Middle frontal gyrus (tissue), 1 donor: ENCODE measurements around the gene BAIAP2L2.
"Not testable (repeated sequence)": the region's sequence is repeated elsewhere in the genome, so short reads cannot be mapped to it uniquely, and the experiment has no call there.

Experiments used
- DNase-seq: peaks from one replicate; pipeline ENCODE4 v3.0.0-alpha.2; 2015; ENCODE audit warnings: low spot score; ENCODE audit errors: extremely low spot score

BAIAP2L2 gene

DNA sequence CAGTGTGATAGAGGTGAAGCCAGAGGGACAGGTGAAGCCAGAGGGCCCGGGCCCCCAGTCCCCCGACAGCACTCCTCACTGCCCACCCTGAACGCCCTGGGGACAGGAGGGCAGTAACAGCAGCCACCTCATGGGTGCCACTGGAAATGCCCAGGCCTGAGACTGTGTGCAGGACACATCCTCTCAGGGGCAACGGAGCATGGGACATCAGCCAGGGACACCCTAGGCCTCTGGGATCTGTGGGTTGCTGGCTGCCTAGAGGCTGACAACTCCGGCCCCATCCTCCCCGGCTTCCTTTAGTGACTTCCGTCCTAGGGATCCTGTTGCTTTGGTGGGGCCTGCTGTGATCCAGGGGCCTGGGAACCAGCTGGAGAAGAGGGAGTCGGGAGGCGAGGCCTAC is 17.4 kb upstream of the BAIAP2L2 start:
- DNase-seq, result no peak

DNA sequence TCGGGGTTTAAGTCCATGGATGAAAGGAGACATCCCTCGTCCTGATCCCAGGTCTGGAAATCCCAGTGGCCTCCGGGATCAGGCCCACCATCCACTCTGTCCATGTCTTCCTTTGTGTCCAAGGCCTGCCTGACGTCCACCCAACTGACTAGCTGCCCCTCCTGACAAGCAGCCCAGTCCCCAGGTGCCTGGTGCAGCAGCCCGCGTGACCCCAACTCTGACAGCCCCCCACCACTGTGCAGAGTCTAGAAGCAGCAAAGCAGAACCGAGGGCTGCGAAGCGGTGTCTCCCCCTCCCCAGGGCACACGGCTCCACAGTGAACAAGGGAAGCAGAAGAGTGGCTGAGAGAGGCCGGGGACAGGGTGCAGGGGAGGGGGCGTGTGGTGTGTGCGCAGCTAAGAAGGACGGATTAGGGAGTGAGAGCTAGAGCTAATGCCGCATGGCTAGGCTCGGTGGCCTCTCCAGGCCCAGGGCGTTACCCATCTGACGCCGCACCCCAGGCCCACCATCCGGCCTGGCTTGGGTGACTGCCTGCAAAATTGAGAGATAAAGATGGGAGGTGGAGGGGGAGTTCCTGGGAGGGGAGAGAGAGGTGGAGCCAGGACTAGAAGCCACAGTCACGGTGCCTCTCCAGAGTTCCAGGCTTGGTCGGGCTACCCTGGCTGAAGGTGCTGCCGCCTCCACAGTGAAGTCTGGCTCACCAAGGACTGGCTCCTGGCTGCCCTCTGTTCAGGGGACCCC is 16.6 kb upstream of the BAIAP2L2 start:
- no peak for DNase-seq

DNA sequence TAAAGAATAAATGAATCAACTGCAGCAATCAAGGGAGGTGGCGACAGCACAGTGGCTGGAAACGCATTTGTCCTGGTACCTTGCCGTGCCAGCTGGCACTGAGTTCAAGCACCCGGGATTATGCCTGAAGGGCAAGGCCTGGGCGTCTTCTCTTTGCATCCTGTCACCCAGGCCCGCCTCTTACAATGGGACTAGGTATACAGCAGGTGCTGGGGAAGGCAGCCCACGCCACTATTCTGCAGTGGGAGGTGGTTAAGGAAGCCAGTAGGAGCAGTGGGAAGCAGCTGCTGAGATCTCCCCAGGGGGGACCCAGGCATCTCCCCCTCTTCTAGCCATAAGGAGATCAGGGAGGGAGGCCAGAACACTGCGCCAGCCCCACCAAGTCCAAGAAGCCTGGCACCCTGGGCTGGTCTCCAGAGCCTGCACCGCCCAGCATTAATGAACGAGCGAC is 15.3 kb upstream of the BAIAP2L2 start:
- no peak for DNase-seq

DNA sequence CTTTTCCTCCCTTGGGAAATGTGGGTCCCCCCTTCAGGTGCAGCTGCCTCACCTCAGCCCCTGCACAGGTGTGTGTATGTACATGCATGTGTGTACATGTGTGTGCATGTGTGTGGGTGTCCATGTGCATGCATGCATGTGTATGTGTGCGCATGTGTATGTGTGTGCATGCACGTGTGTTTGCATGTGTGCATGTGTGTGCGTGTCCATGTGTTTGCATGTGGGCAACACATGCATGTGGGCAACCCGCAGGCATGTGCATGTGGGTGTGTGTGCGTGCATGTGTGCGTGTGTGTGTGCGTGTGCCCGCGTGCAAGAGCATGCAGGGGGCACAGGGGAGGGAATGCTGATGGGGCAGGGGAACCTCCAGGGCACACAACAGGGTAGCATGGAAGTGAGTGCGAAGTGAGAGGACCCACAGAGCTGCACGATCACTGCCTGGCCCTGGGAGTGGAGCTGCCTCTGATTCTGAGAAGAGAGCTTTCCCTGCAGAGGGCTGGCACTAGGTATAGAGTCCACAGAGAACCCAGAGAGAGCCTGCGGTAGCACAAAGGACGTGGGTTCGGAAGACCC is 14.6 kb upstream of the BAIAP2L2 start:
- DNase-seq, result no peak

DNA sequence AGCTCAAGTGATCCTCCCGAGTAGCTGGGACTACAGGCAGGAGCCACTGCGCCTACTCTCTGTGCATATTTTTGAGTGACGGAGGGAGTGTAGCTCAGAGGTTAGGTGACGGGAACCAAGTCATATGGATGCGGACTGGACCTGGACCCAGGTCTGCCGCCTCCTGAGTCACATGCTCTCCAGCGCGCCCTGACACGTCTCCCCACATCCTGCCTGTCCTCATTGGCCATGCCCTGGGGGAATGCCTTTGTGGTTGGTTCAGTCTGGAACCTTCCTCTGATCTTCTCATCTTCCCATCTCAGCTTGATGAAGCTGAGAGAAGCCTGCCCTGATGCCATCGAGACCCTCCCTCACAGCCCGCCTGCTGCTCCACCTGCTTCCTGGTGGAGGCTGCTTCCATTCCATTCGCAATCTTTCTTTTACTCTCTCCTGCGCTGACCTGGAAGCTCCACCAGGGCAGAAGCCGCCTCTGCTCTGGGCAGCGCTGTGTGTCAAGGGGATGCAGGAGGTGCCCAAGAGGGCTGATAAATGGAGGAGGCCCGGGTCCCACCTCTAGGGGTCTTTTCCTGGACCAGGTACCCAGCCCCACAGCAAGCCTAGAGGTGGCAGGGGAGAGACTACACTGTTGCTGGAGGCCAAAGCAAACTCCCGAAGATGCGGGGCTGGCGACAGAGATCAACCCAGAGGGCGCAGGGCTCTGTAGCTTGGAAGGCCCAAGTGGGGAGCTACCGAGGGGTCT is 13.9 kb upstream of the BAIAP2L2 start:
- no peak for DNase-seq

DNA sequence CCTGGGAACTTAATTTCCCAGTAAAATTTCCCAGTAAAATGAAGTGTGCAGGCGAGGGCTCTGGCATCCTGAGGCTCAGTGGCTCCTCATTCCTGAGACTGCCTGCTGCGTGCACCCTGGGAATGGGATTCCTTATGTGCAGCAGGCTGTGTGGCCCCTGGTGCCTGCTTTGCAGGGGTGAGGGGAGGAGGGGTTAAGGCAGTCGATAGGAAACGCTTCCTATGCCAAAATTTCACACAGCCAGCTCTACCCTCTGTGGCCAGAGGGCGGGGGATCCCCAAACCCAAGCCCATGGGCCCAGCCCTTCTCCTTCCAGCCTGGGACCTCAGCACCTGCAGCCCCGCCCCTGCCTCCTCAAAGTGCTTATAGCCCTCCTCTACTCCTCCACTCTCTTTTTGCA is 12.1 kb upstream of the BAIAP2L2 start:
- no peak for DNase-seq

DNA sequence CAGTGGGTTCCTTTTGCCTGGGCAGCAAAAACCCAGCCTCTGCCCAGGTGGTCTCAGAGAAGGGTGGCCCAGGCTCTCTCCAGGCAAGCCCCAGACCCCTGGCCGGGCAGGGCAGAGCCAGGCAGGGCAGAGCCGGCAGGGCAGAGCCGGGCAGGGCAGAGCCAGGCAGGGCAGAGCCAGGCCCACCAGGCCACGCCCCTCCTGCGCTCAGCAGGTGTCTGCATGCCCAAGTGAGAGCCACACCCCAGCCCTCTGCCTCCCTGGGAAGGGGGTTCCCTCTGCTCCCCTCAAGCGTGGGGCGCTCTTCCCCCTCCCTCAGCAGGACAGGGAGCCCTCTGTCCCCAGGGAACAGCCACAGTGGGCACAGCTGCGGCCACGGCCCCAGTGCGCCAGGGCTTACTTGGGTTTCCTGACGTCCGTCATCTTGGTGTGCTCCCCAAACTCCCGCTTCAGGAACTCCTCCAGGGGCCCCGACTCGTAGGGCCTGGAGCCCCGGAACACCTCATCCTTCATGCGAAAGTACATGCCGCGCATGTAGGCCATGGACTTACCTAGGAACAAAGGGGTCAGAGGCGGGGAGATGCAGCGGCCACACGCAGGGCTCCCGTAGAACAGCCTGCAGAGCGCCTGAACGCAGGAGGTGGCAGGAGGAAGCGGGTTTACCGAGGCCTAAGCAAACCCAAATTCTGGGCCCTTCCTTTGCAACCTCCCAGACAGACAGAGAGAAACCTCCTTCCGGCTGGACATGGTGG is 10.1 kb upstream of the BAIAP2L2 start:
- DNase-seq, result no peak

DNA sequence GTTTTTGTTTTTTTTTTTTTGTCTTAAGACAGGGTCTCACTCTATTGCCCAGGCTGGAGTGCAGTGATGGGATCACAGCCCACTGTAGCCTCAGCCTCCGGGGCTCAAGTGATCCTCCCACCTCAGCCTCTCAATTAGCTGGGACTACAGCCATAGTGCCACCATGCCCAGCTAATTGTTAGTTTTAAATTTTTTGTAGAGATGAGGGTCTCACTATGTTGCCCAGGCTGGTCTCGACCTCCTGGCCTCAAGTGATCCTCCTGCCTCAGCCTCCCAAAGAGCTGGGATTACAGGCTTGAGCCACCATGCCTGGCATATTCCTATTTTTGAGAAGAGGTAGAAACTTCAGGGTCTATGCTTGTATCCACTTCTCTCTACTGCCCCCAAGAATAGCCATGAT is 8.3 kb upstream of the BAIAP2L2 start:
- DNase-seq, result not testable (repeated sequence)

DNA sequence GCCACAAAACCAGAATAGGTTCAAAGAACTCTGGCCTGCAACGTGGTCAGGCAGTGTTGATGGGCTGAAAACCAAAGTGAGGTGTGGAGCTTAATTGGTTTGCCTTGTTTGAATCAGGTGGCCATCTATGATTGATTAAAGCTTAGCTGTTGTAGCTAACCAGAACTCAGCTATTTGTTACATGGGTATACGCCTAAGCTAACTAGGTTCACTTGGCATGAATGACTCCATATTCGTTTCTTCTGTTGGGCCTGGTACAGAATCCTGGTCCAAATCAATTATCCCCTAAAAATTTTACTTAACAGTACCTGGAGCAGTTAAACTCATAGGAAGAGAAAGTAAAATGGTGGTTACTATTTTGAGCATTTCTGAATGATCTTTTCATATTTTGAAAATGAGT is 7.7 kb upstream of the BAIAP2L2 start:
- DNase-seq, result no peak

DNA sequence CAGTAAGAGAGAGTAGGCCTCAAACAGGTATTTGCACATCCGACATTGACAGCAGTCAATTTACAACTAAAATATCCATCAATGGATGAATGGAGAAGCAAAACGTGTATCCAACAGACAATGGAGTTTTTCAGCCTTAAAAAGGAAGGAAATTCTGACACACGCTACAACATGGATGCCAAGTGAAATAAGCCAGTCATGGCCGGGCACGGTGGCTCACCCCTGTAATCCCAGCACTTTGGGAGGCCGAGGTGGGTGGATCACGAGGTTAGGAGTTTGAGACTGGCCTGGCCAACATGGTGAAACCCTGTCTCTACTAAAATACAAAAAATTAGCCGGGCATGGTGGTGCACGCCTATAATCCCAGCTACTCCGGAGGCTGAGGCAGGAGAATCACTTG is 7.1 kb upstream of the BAIAP2L2 start:
- DNase-seq, result not testable (repeated sequence)

DNA sequence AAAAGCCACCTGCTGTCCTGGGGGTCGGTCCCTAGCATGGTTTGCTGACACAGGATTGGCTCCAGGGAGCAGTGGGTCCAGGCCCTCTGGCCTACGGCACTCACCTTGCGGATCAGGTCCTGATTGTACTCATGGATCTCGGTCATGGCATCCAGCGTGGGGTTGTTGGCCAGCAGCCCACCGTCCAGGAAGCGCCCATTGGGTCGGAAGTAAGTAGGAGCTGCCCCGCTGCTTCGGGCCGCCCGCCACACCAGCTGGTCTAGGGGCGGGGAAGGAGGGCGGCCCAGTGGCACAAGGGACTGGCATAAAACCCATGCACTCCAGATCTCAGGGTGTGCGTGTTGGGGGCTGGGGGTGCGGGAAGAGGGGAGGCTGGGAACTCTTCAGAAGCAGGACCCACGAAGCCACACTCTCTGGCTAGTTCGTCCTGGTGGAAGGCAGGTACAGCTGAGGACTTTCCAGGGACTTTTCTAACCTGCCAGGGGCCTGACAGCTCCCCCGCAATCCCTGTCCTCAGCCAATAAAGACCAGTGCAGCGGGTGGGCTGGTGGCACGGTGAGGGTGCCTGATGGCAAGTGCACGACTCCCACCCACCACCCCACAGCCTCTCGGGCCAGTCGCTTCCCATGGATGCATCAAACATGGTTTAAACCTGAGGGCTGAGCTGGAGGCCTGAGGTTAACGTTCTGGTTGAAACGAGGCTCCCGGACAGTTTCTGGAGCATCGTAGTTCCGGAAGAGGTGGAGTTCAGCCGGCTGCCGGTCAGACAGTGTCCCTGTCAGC is 5.1 kb upstream of the BAIAP2L2 start:
- no peak for DNase-seq

DNA sequence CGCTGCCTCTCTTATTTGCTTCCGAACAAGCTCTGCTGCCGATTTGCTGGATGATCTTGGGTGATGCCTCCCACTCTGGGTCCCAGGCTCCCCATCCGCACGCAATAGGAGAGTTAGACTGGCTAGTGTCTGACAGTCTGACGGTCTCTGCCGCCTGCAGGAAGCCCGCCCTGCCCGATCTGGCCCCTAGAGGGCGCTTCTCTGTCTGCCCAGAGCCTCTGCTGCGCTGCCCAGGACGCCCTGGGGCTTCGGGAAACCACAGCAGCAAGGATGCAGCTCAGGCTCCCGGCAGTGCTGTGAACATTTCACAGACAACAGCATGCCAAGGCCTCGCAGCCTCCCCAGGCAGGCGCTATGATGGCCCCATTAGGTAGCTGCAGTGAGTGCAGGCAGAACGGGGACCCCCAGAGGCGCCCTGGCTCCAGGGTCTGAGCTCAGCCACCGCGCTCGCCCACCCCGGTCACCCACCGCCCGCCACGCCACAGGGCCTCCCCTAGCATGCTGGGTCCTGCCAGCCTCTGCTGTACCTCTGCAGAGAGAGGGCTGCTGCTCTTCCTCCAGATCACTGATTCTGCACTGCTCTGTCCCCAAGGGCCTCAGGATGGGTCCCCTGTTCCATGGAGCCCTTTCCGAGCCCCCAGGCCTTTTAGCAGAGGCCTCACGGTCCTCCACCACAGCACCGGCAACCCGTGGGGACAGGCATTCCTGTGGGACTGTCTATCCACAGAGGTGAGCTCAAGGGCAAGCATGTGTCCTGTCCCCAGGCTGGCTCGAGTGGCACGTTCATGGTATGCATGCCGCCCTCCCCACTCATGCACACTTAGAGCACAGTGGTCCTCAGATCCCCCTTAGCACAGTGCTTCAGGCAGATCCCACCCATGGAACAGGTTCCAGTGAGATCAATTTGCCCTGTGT is 4.3 kb upstream of the BAIAP2L2 start:
- DNase-seq, result peak; percentile 69

DNA sequence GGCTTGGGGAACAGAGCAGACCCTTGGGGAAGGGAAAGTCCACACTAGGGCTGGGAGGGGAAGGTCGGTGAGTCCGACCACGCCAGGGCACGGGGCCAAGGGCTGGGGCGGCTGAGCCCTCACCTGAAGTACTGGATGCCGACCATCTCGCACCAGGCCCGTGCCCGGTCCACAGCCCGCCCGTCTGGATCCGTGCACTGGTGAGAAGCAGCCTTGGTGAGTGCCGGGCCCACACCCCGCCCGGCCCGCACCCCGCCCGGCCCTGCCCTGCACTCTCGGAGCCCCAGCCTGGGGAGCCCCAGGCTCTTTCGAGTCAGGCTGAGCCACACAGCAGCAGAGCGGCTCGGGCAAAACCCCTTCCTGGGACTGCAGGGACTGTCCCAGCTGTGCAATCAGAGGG is 1.9 kb upstream of the BAIAP2L2 start:
- no peak for DNase-seq

DNA sequence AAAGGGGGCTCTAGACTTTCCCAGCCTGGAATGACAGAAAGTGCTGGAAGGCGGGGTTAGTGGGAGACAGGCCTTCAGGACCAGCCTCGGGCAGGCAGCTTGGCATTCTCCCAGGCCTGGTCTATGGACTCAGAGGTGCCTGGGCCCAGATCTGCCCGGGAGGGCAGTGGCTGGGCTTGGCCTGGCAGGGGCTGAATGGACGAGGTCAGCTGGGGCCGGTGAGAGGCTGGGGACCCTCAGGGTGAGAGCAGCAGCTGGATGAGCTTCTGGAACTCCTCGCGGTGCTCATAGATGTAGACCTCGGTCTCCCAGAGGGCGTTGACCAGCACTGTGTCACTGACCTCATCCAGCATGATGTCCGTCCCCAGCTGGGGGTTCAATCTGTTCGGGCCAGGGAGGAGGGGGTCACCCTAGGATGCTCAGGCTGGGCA is 1.5 kb upstream of the BAIAP2L2 start:
- DNase-seq, result no peak

DNA sequence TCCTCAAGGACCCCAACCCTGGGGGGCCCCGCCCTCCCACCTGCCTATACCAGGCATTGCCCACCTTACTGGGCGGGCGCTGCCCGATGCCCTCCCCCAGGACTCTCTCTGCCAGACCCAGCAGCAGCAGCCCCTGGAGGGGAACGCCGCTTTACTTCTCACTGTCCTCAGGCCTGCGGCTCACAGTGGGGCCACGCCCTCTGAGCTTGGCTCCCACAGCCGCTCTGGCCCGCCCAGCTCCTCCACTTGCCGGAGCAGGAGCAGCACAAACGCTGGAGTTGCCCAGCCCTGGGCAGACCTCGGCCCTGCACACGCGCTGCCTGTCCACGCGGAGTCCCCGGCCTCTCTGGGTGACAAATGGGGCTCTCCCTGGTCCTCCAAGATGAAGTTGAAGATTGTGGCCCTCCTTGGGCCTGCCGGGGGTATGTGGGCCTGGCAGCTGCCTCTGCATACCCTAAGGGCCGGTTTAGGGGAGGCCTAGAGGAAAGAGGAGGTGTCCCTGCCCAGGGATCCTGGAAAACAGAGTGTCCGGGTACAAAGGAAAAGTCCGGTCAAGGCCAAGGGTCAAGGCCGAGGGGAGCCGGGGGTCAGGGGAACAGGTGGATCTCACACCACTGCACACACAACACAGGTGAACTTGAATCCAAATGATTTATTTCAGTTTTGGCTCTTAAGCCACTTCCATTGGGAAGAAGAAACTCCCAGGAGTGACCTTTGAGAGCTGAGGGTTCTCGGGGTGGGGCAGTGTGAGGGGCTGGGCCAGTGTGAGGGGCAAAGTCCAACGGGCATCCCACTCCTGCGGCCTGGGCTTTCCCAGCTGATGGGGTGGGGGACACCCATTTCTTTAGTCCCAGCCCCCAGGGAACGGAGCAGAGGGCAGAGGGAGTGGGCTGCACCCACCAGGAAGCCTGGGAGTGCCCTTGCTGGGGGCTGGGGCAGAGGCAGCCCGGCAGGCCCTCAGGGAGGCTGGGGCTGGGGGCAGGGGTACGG is 674 bp upstream of the BAIAP2L2 start:
- DNase-seq, result no peak

DNA sequence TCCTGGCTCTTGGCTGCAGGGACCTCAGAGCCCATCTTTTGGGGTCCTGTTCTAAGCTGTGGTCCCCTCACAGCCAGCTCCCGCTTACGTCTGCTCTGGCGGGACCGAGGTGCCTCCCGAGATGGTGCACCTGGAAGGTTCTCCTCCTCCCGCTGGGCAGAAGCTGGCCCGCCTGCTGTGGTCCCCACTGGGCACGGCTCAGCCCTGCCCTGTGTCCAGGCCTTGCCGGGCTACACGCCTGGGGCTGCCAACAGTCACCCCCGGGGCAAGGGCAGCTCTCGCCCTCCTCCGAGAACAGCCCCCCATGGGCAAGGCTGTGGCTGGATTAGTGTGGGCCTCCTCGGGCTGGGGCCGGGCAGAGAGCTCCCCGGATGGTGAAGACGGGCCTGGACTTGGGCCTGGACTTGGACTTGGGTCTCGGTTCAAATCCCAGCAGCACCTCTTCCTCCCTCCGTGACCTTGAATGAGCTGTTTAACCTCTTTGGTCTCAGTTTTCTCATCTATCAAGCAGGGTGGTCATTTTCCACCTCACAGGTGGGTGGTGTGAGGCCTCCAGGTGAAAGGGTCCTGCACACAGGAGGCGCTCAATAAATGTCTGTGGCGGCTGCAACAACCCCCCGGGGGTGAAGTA is 998 bp downstream of the BAIAP2L2 start:
- no peak for DNase-seq

DNA sequence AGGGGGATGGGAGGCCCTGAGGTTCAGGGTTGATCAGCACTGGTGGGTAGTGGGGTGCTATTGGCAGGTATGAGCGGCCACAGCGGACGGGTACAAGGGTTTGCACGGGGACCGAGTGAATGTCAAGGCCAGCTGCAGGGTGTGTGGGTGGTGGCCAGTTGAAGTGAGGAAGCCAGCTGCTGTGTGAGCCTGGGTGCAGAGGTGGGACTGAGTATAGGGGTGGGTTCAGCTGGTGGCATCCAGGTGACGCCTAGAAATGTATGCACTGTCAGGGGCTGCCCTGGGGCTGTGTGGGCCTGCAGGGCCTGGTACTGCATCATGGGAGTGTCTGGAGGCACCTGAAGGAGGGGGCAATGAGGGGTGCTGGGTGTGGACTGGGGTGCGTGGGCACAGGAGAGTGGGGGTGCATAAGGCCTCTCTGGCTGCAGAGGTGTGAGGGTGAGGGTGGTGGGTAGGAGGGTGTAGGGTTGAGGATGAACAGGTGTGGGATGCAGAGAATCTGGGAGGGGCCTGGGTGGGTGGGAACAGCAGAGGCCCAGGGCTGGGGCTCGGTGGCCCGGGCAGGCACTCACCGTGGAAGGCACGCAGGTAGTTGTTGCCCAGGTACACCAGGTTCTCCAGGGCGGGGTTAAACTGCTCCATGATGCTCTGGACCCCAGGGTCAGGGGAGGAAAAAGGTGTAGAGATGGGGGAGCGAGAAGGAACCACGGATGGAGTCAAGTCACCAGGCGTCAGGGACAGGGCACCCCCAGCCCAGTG is 1.7 kb downstream of the BAIAP2L2 start:
- DNase-seq, result no peak
